ENCODE measurements around the gene KSR1. TPM values are rescaled to one million over a fixed set of nuclear protein-coding genes. Genes with fewer than 3 reads are reported as not detected.

Gene KSR1
- polyA plus RNA-seq, 1 of the 3 experiments (the other 2 are of a cell fraction): 7.5 TPM

- 0 out of 2 replicates have a peak overlapping the region, but pooled peaks have one; percentile 68 for H3K9ac ChIP-seq
- H3K9me2 ChIP-seq: no peaks in the 10 kb centered on the region
- WGBS (ENCODE audit: low lambda C conversion rate): 67% methylated on average over 9 of the region's 14 CpGs
- peaks cover 6% of the 10 kb centered on the region for H3F3A ChIP-seq (replicated peaks; ENCODE audit: insufficient read depth)
- CTCF ChIA-PET: interaction anchor here (0.9 to 10.9 kb wide), 12 partner anchors 18 to 302 kb away, joined by 3 to 222 read pairs (median 4); no protein-coding TSS in a partner anchor
- H3K27ac ChIP-seq (ENCODE audit: low read depth in 2 of 2, low read length in 1 of 2): no peak overlapping the region; a peak in 1 of 4 replicates
- peaks cover 8% of the 10 kb centered on the region; the same call in 1 of the 2 replicates for H3K79me2 ChIP-seq (ENCODE audit: insufficient read depth)
- no peak overlapping the region for H2AFZ ChIP-seq (ENCODE audit: low read depth)
- H4K20me1 ChIP-seq (ENCODE audit: insufficient read depth): peaks cover 11% of the 10 kb centered on the region; the same call in 1 of the 2 replicates
- H3K4me1 ChIP-seq (ENCODE audit: control insufficient read depth in 1 of 2, insufficient read depth in 2 of 2, low read depth in 1 of 2, low read length in 1 of 2): peaks cover 8 to 47% of the 10 kb centered on the region in 2 experiments
- H3K9me3 ChIP-seq: no peaks in the 10 kb centered on the region
- TF ChIP-seq YY1 (IDR thresholded peaks at IDR 0.05; ENCODE audit: low read depth): no peak
- no peak for TF ChIP-seq GABPA (IDR thresholded peaks at IDR 0.05; ENCODE audit: low read depth)
- no peak for TF ChIP-seq SIN3A (IDR thresholded peaks at IDR 0.05; ENCODE audit: borderline replicate concordance, low read depth, low read length)
- no peak for TF ChIP-seq CTCF (IDR thresholded peaks at IDR 0.05)
- no peak for TF ChIP-seq EZH2phosphoT487 (IDR thresholded peaks at IDR 0.05; ENCODE audit: borderline replicate concordance, low read depth)
- no peak for TF ChIP-seq CHD2 (IDR thresholded peaks at IDR 0.05; ENCODE audit: low read length, partially characterized antibody)
- no peak for TF ChIP-seq EP300 (IDR thresholded peaks at IDR 0.05; ENCODE audit: borderline replicate concordance in 1 of 2, low read depth in 1 of 2, low read length in 1 of 2)
- no peak for TF ChIP-seq SMC3 (IDR thresholded peaks at IDR 0.05; ENCODE audit: low read depth, low read length)
- no peak for TF ChIP-seq POLR2AphosphoS5 (IDR thresholded peaks at IDR 0.05; ENCODE audit: low read depth, low read length)
- no peak for TF ChIP-seq IRF3 (IDR thresholded peaks at IDR 0.05; ENCODE audit: low read depth, low read length)
- no peak for TF ChIP-seq MXI1 (IDR thresholded peaks at IDR 0.05; ENCODE audit: low read depth, low read length)
- no peak for TF ChIP-seq TCF12 (IDR thresholded peaks at IDR 0.05)
- TF ChIP-seq TEAD4 (IDR thresholded peaks at IDR 0.05; ENCODE audit: borderline replicate concordance, insufficient read depth): no peak
- TF ChIP-seq RCOR1 (IDR thresholded peaks at IDR 0.05; ENCODE audit: low read length): no peak
- no peak for TF ChIP-seq FOSL2 (IDR thresholded peaks at IDR 0.05; ENCODE audit: borderline replicate concordance, low read depth)
- no peak for TF ChIP-seq RFX5 (IDR thresholded peaks at IDR 0.05; ENCODE audit: low read length)
- TF ChIP-seq MAX (IDR thresholded peaks at IDR 0.05; ENCODE audit: low read depth): no peak
- no peak for TF ChIP-seq NRF1 (IDR thresholded peaks at IDR 0.05; ENCODE audit: low read depth, low read length)
- TF ChIP-seq ZBTB33 (IDR thresholded peaks at IDR 0.05; ENCODE audit: borderline replicate concordance, low read depth): no peak
- no peaks in the 10 kb centered on the region for H3K36me3 ChIP-seq (replicated peaks in 1 of 2; ENCODE audit: control insufficient read depth in 1 of 2, insufficient read depth in 2 of 2, low read length in 1 of 2)
- POLR2A ChIA-PET: interaction anchor here (0.7 kb wide), 1 partner anchor 139 kb away, joined by 3 read pairs; no protein-coding TSS in a partner anchor
- H3K27me3 ChIP-seq (ENCODE audit: insufficient read depth): no peaks in the 10 kb centered on the region
- peak; percentile 63 for DNase-seq
- H3K4me2 ChIP-seq: peak overlapping the region; percentile 95
- H3K4me3 ChIP-seq (ENCODE audit: low read depth in 2 of 2, low read length in 1 of 2): peak overlapping the region; percentile 73 to 80
These were observed 1.7 kb downstream of the KSR1 start for GRCh38 chr17:27457731-27458523.
